CD4-positive, alpha-beta T cell (primary cell): ENCODE measurements around the gene DHH. TPM values are rescaled to one million over a fixed set of nuclear protein-coding genes. Genes with fewer than 3 reads are reported as not detected.

Source experiments
- ATAC-seq: fragments of 200-7000 bp; cut with Tn5 transposase; one replicate; pipeline ENCODE4 v1.10.0; 2022; ENCODE audit warnings: mild to moderate bottlenecking; ENCODE audit not compliant: poor library complexity
- CTCF ChIA-PET: fragments of 350-600 bp; sonication (Branson Sonifier 250); formaldehyde crosslinking; loops from one replicate; lab custom pipeline; 2021; ENCODE audit warnings: antibody characterized with exemption, inconsistent platforms; lab: Charles Lee
- POLR2A ChIA-PET: fragments of 350-600 bp; sonication (Branson Sonifier 250); formaldehyde crosslinking; loops from one replicate; lab custom pipeline; 2021; ENCODE audit warnings: antibody characterized with exemption, inconsistent platforms; lab: Charles Lee
- DNase-seq, 14 experiments: peaks; one replicate each; pipeline ENCODE4 v3.0.0-alpha.2; 2013 to 2020; ENCODE audit warnings: mixed read lengths in 2 of 14
- H3K27ac ChIP-seq, 2 donors: one replicate each; pipeline versions ENCODE4 v1.5.1 to v1.7.0; 2013; ENCODE audit warnings: low read length in 2 of 2, low read depth in 1 of 2, mild to moderate bottlenecking in 1 of 2
- H3K27me3 ChIP-seq, 2 experiments: 1 replicate in 1 of 2; 2 replicates in 1 of 2; pipeline versions ENCODE4 v1.6.1 to v1.7.0; 2013; ENCODE audit warnings: low read length in 2 of 2, control low read depth in 1 of 2, mild to moderate bottlenecking in 1 of 2, moderate library complexity in 1 of 2; ENCODE audit not compliant: insufficient read depth in 2 of 2, control insufficient read depth in 1 of 2
- H3K36me3 ChIP-seq: one replicate; pipeline ENCODE4 v1.6.1; 2013; ENCODE audit warnings: low read length, control low read depth; ENCODE audit not compliant: insufficient read depth
- H3K4me1 ChIP-seq: one replicate; pipeline ENCODE4 v1.6.1; 2013; ENCODE audit warnings: low read length, control low read depth; ENCODE audit not compliant: insufficient read depth
- H3K4me3 ChIP-seq: one replicate; pipeline ENCODE4 v1.5.1; 2013; ENCODE audit warnings: mild to moderate bottlenecking, low read length, moderate library complexity
- H3K9me3 ChIP-seq, 2 experiments: 1 replicate in 1 of 2; 2 replicates in 1 of 2; pipeline versions ENCODE4 v1.6.1 to v1.7.0; 2013; ENCODE audit warnings: low read length in 2 of 2, mild to moderate bottlenecking in 2 of 2, control low read depth in 1 of 2, moderate library complexity in 1 of 2; ENCODE audit not compliant: control insufficient read depth in 1 of 2, insufficient read depth in 1 of 2
- H3K27ac Mint-ChIP-seq: one replicate; pipeline ENCODE4 v1.8.0; 2020; ENCODE audit warnings: mixed read lengths
- H3K27me3 Mint-ChIP-seq: one replicate; pipeline ENCODE4 v1.8.0; 2021; ENCODE audit warnings: mixed read lengths
- H3K36me3 Mint-ChIP-seq: one replicate; pipeline ENCODE4 v1.8.0; 2021; ENCODE audit warnings: low read depth, mixed read lengths
- H3K4me1 Mint-ChIP-seq: one replicate; pipeline ENCODE4 v1.8.0; 2021; ENCODE audit warnings: low read depth, mixed read lengths
- H3K4me3 Mint-ChIP-seq: one replicate; pipeline ENCODE4 v1.8.0; 2020; ENCODE audit warnings: mild to moderate bottlenecking, mixed read lengths
- H3K9me3 Mint-ChIP-seq: one replicate; pipeline ENCODE4 v1.8.0; 2020; ENCODE audit warnings: mixed read lengths
- CTCF ChIP-seq: fragments of 200-600 bp; IDR thresholded peaks from one replicate; pipeline ENCODE4 v1.8.0; 2022; ENCODE audit warnings: antibody characterized with exemption, mild to moderate bottlenecking
- intact Hi-C, 2 experiments: fragments of 100-400 bp; cut with DNase I in 1 of 2; cut with micrococcal nuclease in 1 of 2; formaldehyde crosslinking; loops; one replicate each; pipeline versions ENCODE4 v1.15.1 to v1.9.0; 2023 to 2025; cut with DNase I, micrococcal nuclease
- total RNA-seq, 174 experiments: library from RNA in 2 of 174; stranded (reverse) in 2 of 174; gene quantifications; one replicate each; pipeline ENCODE4 v1.2.3 and lab custom pipeline; 2021 to 2026

The DHH gene
- total RNA-seq, 2 experiments from 2014 or later = 0.71 to 1.1 TPM

DNA sequence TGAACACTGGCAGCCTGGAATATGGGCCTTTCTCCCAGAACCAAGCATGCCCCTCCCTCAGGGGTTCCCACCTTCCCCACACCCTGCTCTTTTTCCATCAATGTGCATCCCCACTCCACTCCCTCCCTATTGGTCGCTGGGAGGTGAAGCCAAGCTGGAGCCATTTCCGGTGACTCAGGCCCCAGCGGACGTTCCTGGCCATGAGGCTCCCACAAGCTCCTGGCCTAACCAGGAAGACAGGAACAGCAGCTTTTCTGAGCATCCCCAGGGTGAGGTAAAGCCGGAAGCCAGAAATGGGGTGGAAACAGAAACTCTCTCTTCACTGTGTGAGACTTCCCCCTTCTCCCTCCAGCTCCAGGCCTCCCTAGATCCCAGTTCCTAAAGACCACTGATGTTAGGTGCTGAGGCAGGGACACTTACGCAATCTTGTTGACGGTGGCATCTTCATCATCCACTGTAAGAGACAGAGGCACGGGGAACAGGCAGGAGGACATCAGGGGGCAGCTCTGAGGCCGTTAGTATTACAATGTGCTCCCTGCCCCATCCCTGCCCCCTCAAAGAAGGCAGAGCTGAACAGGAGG is 11.0 kb upstream of the DHH start:
- H3K4me1 Mint-ChIP-seq = peaks cover 27% of the 10 kb centered on the region
- no peak for DNase-seq
- H3K36me3 Mint-ChIP-seq = peaks cover 84% of the 10 kb centered on the region
- Histone ChIP-seq H3K4me3 (no peak overlapping the region), H3K36me3 (peaks cover 66% of the 10 kb centered on the region), H3K9me3 (no peaks in the 10 kb centered on the region), H3K4me1 (peaks cover 31% of the 10 kb centered on the region), H3K27me3 (no peaks in the 10 kb centered on the region), H3K27ac (no peak overlapping the region)
- no peak overlapping the region for H3K4me3 Mint-ChIP-seq
- CTCF ChIA-PET = interaction anchor here (0.6 to 1.3 kb wide), 3 partner anchors 13 to 27 kb away, joined by 3 to 4 read pairs (median 4); no protein-coding TSS in a partner anchor
- POLR2A ChIA-PET = interaction anchor here (0.6 to 8.9 kb wide), 4 partner anchors 11 to 659 kb away, joined by 3 to 178 read pairs (median 21); partner anchors contain the start of genes DHH, RHEBL1 and TUBA1B
- intact Hi-C loops = no loop called here
- TF ChIP-seq CTCF = no peak
- ATAC-seq = no peak
- H3K27ac Mint-ChIP-seq = no peak overlapping the region
- no peaks in the 10 kb centered on the region for H3K27me3 Mint-ChIP-seq
- H3K9me3 Mint-ChIP-seq = no peaks in the 10 kb centered on the region

- no peaks in the 10 kb centered on the region for H3K9me3 ChIP-seq
- peaks cover 74% of the 10 kb centered on the region for H3K36me3 ChIP-seq
- ChIA-PET CTCF (interaction anchor here (1.0 to 1.3 kb wide), 2 partner anchors 12 to 16 kb away, joined by 4 read pairs; no protein-coding TSS in a partner anchor), POLR2A (interaction anchor here (1.5 to 8.9 kb wide), 3 partner anchors 11 to 35 kb away, joined by 5 to 178 read pairs (median 37); partner anchors contain the start of genes DHH, RHEBL1 and TUBA1B)
- peaks cover 30% of the 10 kb centered on the region for H3K4me1 ChIP-seq
- ATAC-seq = no peak
- H3K27me3 ChIP-seq = no peaks in the 10 kb centered on the region
- no peak for DNase-seq
- H3K4me3 ChIP-seq = no peak overlapping the region
- Mint-ChIP-seq H3K4me3 (no peak overlapping the region), H3K36me3 (peaks cover 86% of the 10 kb centered on the region), H3K9me3 (no peaks in the 10 kb centered on the region), H3K27ac (no peak overlapping the region), H3K27me3 (no peaks in the 10 kb centered on the region), H3K4me1 (peaks cover 21% of the 10 kb centered on the region)
- no peak overlapping the region for H3K27ac ChIP-seq
- intact Hi-C loops = no loop called here
- TF ChIP-seq CTCF = no peak
Observed at GRCh38 chr12:49104822-49105221, 10.2 kb upstream of the DHH start.

DNA sequence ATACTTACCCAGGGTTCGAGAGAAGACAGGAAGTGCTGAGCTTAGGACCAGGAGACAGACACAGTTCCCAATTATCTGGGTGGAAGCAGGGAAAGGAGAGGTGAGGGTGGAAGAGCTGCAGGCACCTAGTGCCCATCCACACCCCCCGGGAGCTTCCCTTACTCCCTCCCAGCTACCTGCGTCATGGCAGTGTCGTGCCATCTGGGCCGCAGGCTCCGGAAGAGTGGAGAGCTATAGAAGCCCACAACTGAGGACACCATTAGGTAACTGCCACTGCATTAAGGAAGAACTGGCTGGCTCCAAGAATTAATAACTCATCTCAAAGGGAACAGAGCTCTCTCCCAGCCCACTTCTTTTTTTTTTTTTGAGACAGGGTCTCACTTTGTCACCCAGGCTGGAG is 5.8 kb upstream of the DHH start:
- Mint-ChIP-seq H3K9me3 (no peaks in the 10 kb centered on the region), H3K27ac (no peak overlapping the region), H3K36me3 (peaks cover 83% of the 10 kb centered on the region), H3K4me1 (peaks cover 4% of the 10 kb centered on the region), H3K4me3 (no peak overlapping the region), H3K27me3 (peaks cover 5% of the 10 kb centered on the region)
- peaks cover 80% of the 10 kb centered on the region for H3K36me3 ChIP-seq
- no peak overlapping the region for H3K4me3 ChIP-seq
- no peak overlapping the region for H3K27ac ChIP-seq
- intact Hi-C loops = no loop called here
- DNase-seq (no peak), ATAC-seq (no peak)
- H3K27me3 ChIP-seq = no peaks in the 10 kb centered on the region
- TF ChIP-seq CTCF = no peak
- POLR2A ChIA-PET = interaction anchor here (1.0 to 4.2 kb wide), 4 partner anchors 9 to 31 kb away, joined by 3 to 41 read pairs (median 22); partner anchors contain the start of genes LMBR1L and TUBA1B
- H3K9me3 ChIP-seq = no peaks in the 10 kb centered on the region
- CTCF ChIA-PET = interaction anchor here (0.9 to 5.0 kb wide), 5 partner anchors 8 to 37 kb away, joined by 3 to 46 read pairs (median 8); partner anchors contain the start of gene LMBR1L
- no peaks in the 10 kb centered on the region for H3K4me1 ChIP-seq
